H1 (cell line): ENCODE data around the gene TGOLN2. TPM values are rescaled to one million over a fixed set of nuclear protein-coding genes. Genes with fewer than 3 reads are reported as not detected.

Experiments
- CTCF ChIA-PET: fragments of 300-600 bp; sonication (Branson Sonifier 250); formaldehyde crosslinking; loops from one replicate; lab custom pipeline; 2021; ENCODE audit not compliant: partially characterized antibody; lab: Charles Lee
- POLR2A ChIA-PET: fragments of 300-600 bp; sonication (Branson Sonifier 250); formaldehyde crosslinking; loops from one replicate; lab custom pipeline; 2021; ENCODE audit warnings: inconsistent platforms; ENCODE audit not compliant: partially characterized antibody; lab: Charles Lee
- DNase-seq, 2 experiments: peaks; one replicate each; pipeline versions ENCODE4 v3.0.0 to v3.0.0-alpha.2; 2010 to 2022; ENCODE audit warnings: low spot score in 2 of 2, low read depth in 1 of 2, mixed read lengths in 1 of 2
- FAIRE-seq: peaks from 2 replicates; lab custom pipeline; 2011; peaks lifted over from hg19 to GRCh38; lab: Jason Lieb, UNC
- H2AFZ ChIP-seq: 2 replicates; pipeline ENCODE4 v1.8.1; 2012; ENCODE audit warnings: low read length, inconsistent platforms
- H2AK5ac ChIP-seq: 2 replicates; pipeline ENCODE4 v1.6.1; 2013; ENCODE audit warnings: low read depth, low read length
- H2BK120ac ChIP-seq: replicated peaks from 2 replicates; pipeline ENCODE3; 2013; ENCODE audit warnings: low read depth, low read length, inconsistent platforms
- H2BK12ac ChIP-seq: 2 replicates; pipeline ENCODE4 v1.6.1; 2013; ENCODE audit warnings: low read depth, low read length
- H2BK15ac ChIP-seq: 2 replicates; pipeline ENCODE4 v1.6.1; 2013; ENCODE audit warnings: low read length
- H2BK20ac ChIP-seq: 2 replicates; pipeline ENCODE4 v1.6.1; 2013; ENCODE audit warnings: low read length
- H2BK5ac ChIP-seq: 2 replicates; pipeline ENCODE4 v1.6.1; 2013; ENCODE audit warnings: low read depth, low read length
- H3K14ac ChIP-seq: 2 replicates; pipeline ENCODE4 v1.6.1; 2013; ENCODE audit warnings: inconsistent platforms; ENCODE audit not compliant: insufficient read length
- H3K18ac ChIP-seq: 2 replicates; pipeline ENCODE4 v1.6.1; 2013; ENCODE audit warnings: low read length; ENCODE audit errors: extremely low read depth
- H3K23ac ChIP-seq: 2 replicates; pipeline ENCODE4 v1.6.1; 2013; ENCODE audit warnings: inconsistent platforms; ENCODE audit not compliant: insufficient read length
- H3K23me2 ChIP-seq: 2 replicates; pipeline ENCODE4 v1.6.1; 2013; ENCODE audit warnings: low read depth, low read length
- H3K27ac ChIP-seq: 2 replicates; pipeline ENCODE4 v1.6.1; 2011; ENCODE audit warnings: low read depth, low read length, inconsistent platforms
- H3K27me3 ChIP-seq, 4 experiments: replicated peaks in 1 of 4; 1 replicate in 1 of 4; 2 replicates in 3 of 4; pipeline versions ENCODE4 v1.6.1 to v1.8.1; 2011 to 2013; ENCODE audit warnings: low read length in 3 of 4, mild to moderate bottlenecking in 3 of 4, inconsistent platforms in 2 of 4, mixed read lengths in 2 of 4, moderate library complexity in 1 of 4; ENCODE audit not compliant: control insufficient read depth in 3 of 4, insufficient read depth in 3 of 4; ENCODE audit errors: extremely low read depth in 1 of 4
- H3K36me3 ChIP-seq, 4 experiments: 2 replicates each; pipeline versions ENCODE4 v1.6.1 to v1.8.1; 2011 to 2013; ENCODE audit warnings: mild to moderate bottlenecking in 4 of 4, low read length in 3 of 4, moderate library complexity in 2 of 4, control low read depth in 1 of 4, inconsistent platforms in 1 of 4; ENCODE audit not compliant: insufficient read depth in 4 of 4, control insufficient read depth in 2 of 4
- H3K4ac ChIP-seq: replicated peaks from 2 replicates; pipeline ENCODE3; 2013; ENCODE audit warnings: low read length, low read depth, mixed read lengths, inconsistent platforms; ENCODE audit not compliant: insufficient read length
- H3K4me1 ChIP-seq, 4 experiments: replicated peaks in 1 of 4; 1 replicate in 1 of 4; 2 replicates in 3 of 4; pipeline versions ENCODE4 v1.6.1 to v1.8.1; 2011 to 2013; ENCODE audit warnings: low read length in 3 of 4, inconsistent platforms in 2 of 4, mixed read lengths in 1 of 4; ENCODE audit not compliant: insufficient read depth in 4 of 4, control insufficient read depth in 3 of 4
- H3K4me2 ChIP-seq, 2 experiments: 2 replicates each; pipeline versions ENCODE4 v1.6.1 to v1.8.1; 2011 to 2013; ENCODE audit warnings: low read depth in 2 of 2, low read length in 2 of 2, control low read depth in 1 of 2, inconsistent platforms in 1 of 2, mild to moderate bottlenecking in 1 of 2; ENCODE audit not compliant: insufficient read depth in 1 of 2
- H3K4me3 ChIP-seq, 4 experiments: fragments of 200-600, 300-600 bp in 1 of 4; sonication (generic), shearing (Covaris generic), sonication (Bioruptor Twin) in 1 of 4; 2 replicates each; pipeline versions ENCODE4 v1.5.1 to v1.8.1; 2011 to 2016; ENCODE audit warnings: low read length in 4 of 4, low read depth in 3 of 4, control low read depth in 2 of 4, inconsistent platforms in 2 of 4, mild to moderate bottlenecking in 2 of 4, mixed read lengths in 1 of 4, moderate library complexity in 1 of 4; ENCODE audit not compliant: insufficient read depth in 2 of 4; ENCODE audit errors: extremely low read depth in 1 of 4
- H3K56ac ChIP-seq: replicated peaks from 2 replicates; pipeline ENCODE3; 2013; ENCODE audit warnings: low read depth, mild to moderate bottlenecking, mixed read lengths, low read length, inconsistent platforms; ENCODE audit not compliant: insufficient read length
- H3K79me1 ChIP-seq: 2 replicates; pipeline ENCODE4 v1.6.1; 2013; ENCODE audit warnings: low read depth, low read length, control low read depth
- H3K79me2 ChIP-seq, 2 experiments: 2 replicates each; pipeline versions ENCODE4 v1.6.1 to v1.8.1; 2012 to 2013; ENCODE audit warnings: low read length in 2 of 2, mild to moderate bottlenecking in 2 of 2, inconsistent platforms in 1 of 2; ENCODE audit not compliant: insufficient read depth in 2 of 2, control insufficient read depth in 1 of 2
- H3K9ac ChIP-seq, 4 experiments: replicated peaks in 1 of 4; 1 replicate in 1 of 4; 2 replicates in 3 of 4; pipeline versions ENCODE4 v1.6.1 to v1.8.1; 2011 to 2013; ENCODE audit warnings: low read depth in 3 of 4, low read length in 3 of 4, control low read depth in 2 of 4, mild to moderate bottlenecking in 2 of 4, moderate library complexity in 2 of 4, inconsistent platforms in 1 of 4; ENCODE audit errors: extremely low read depth in 1 of 4
- H3K9me3 ChIP-seq, 2 experiments: 2 replicates each; pipeline versions ENCODE4 v1.6.1 to v1.8.1; 2012 to 2013; ENCODE audit warnings: mild to moderate bottlenecking in 2 of 2, moderate library complexity in 2 of 2, control low read depth in 1 of 2, inconsistent platforms in 1 of 2, low read depth in 1 of 2, low read length in 1 of 2, mixed read lengths in 1 of 2; ENCODE audit not compliant: insufficient read depth in 2 of 2
- H4K20me1 ChIP-seq, 2 experiments: replicated peaks in 1 of 2; 2 replicates each; pipeline versions ENCODE3 to v1.8.1; 2011 to 2013; ENCODE audit warnings: inconsistent platforms in 2 of 2, low read length in 2 of 2, mild to moderate bottlenecking in 1 of 2; ENCODE audit not compliant: insufficient read depth in 2 of 2, control insufficient read depth in 1 of 2
- H4K5ac ChIP-seq: 2 replicates; pipeline ENCODE4 v1.6.1; 2013; ENCODE audit warnings: low read length, low read depth, mixed read lengths, inconsistent platforms; ENCODE audit not compliant: insufficient read length
- H4K8ac ChIP-seq: 2 replicates; pipeline ENCODE4 v1.8.0; 2013; ENCODE audit warnings: mild to moderate bottlenecking, moderate library complexity, low read length, inconsistent platforms; ENCODE audit not compliant: insufficient read depth; ENCODE audit errors: extremely low read depth
- H4K91ac ChIP-seq: replicated peaks from 2 replicates; pipeline ENCODE3; 2013; ENCODE audit warnings: low read length, mixed read lengths, inconsistent platforms; ENCODE audit not compliant: insufficient read length
- NRF1 ChIP-seq: IDR thresholded peaks from 2 replicates; pipeline ENCODE4 v1.6.1; 2011; ENCODE audit warnings: mild to moderate bottlenecking, low read depth, low read length, improper control_type of control experiment
- POLR2AphosphoS5 ChIP-seq: IDR thresholded peaks from 2 replicates; pipeline ENCODE4 v1.6.1; 2011; ENCODE audit warnings: low read depth, low read length
- WGBS, 2 experiments: shearing (Covaris generic) in 1 of 2; methylation state at CpG; one replicate each; pipeline versions ENCODE4 v1.1.6 to v1.1.7; 2013 to 2015; ENCODE audit warnings: low lambda C conversion rate in 2 of 2, mixed read lengths in 2 of 2, inconsistent platforms in 1 of 2, low coverage in 1 of 2, missing lambda C conversion rate in 1 of 2; ENCODE audit not compliant: insufficient replicate concordance in 2 of 2, insufficient coverage in 1 of 2, insufficient read length in 1 of 2; ENCODE audit errors: extremely low coverage in 1 of 2, missing lambda C conversion rate in 1 of 2; 5-methylcytosine and 5-hydroxymethylcytosine counted together
- polyA plus RNA-seq, 7 experiments: library from polyadenylated mRNA; depleted of rRNA in 3 of 7; stranded (reverse) in 5 of 7; unstranded in 2 of 7; fragments of >200 nt in 5 of 7; fragments of 200-250 nt in 2 of 7; gene quantifications; 1 replicate in 5 of 7; 2 replicates in 1 of 7; 4 replicates in 1 of 7; pipeline versions ENCODE4 v1.2.1 to v1.2.3, GENCODE V29; 2011 to 2013; ENCODE audit warnings: missing spikeins in 2 of 7, mixed read lengths in 2 of 7
- total RNA-seq: library from RNA; stranded (reverse); fragmentation: NEBNext Ultra II Directional; extraction: Animal tissue kit (Norgen Biotek cat#: 25700); gene quantifications from 2 replicates; pipeline ENCODE4 v1.2.1, GENCODE V29; 2021

TGOLN2 gene
- total and polyA plus RNA-seq, 2 of the 8 experiments (the other 6 are each of a cell fraction or from before 2014, with no cell fraction given), result 33.9 to 38.9 TPM

DNA sequence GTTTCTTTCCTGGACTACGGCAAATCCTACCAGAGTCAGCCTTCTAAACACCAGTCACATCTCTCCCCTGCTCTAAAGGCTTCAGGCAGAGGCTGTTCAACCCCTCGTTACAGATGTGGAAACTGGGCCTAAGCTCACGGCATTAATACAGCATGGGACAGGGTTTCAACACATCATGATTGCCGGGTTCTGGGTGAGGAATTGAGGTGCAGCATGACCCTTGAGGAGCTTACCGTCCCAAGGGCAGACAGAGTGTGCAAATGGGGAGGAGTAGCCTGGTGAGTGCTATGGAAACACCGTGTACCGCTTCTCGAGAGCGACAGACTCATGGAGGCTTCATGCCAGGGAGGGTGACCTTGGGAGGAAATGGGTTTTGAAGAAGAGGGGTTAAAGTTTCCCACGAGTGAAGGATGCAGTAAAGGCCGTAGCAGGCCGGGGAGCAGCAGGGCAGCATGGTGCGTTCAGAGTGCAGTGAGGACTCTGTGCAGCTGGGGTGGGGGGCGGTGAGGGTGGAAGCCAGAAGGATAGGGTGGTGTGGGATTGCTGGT, 51.1 kb downstream of the TGOLN2 start:
- no peak overlapping the region for H2BK120ac ChIP-seq
- no peak overlapping the region for H3K14ac ChIP-seq
- no peak overlapping the region for H2AK5ac ChIP-seq
- H2BK20ac ChIP-seq, result no peak overlapping the region
- H4K91ac ChIP-seq, result no peak overlapping the region
- H3K27me3 ChIP-seq, result no peaks in the 10 kb centered on the region
- H4K8ac ChIP-seq, result no peak overlapping the region
- no peak overlapping the region for H3K18ac ChIP-seq
- H3K23ac ChIP-seq, result no peak overlapping the region
- no peak overlapping the region for H4K5ac ChIP-seq
- no peaks in the 10 kb centered on the region; a peak in 1 of 8 replicates for H3K36me3 ChIP-seq
- peak overlapping the region; percentile 53; the same call in 1 of the 2 replicates for H2BK15ac ChIP-seq
- no peaks in the 10 kb centered on the region for H3K23me2 ChIP-seq
- H3K79me2 ChIP-seq, result peaks cover 0 to 86% of the 10 kb centered on the region in 2 experiments; a peak in 2 of 4 replicates
- no peak overlapping the region for H2AFZ ChIP-seq
- no peak overlapping the region for H3K9ac ChIP-seq
- ChIA-PET POLR2A (interaction anchor here (1.2 to 1.3 kb wide), 2 partner anchors 8 to 9 kb away, joined by 3 read pairs; no protein-coding TSS in a partner anchor), CTCF (interaction anchor here (0.6 to 15.9 kb wide), 6 partner anchors 9 to 90 kb away, joined by 3 to 283 read pairs (median 27); no protein-coding TSS in a partner anchor)
- H3K4me3 ChIP-seq, result no peak overlapping the region
- no peak overlapping the region for H3K4me2 ChIP-seq
- H2BK5ac ChIP-seq, result 0 out of 2 replicates have a peak overlapping the region, but pooled peaks have one; percentile 26
- H3K56ac ChIP-seq, result no peak overlapping the region
- WGBS, 2 experiments, result 85% methylated on average over 14 of the region's 14 CpGs; no CpG with 5 or more reads in 1 of the 2 experiments
- no peak for DNase-seq
- peaks cover 5 to 24% (median 17%) of the 10 kb centered on the region in 4 experiments for H3K4me1 ChIP-seq
- no peak overlapping the region for H3K4ac ChIP-seq
- no peak for FAIRE-seq
- peaks cover 15 to 29% of the 10 kb centered on the region in 2 experiments for H4K20me1 ChIP-seq
- H2BK12ac ChIP-seq, result peak overlapping the region; percentile 41; the same call in 1 of the 2 replicates
- H3K9me3 ChIP-seq, result no peaks in the 10 kb centered on the region
- H3K79me1 ChIP-seq, result peaks cover 27% of the 10 kb centered on the region
- H3K27ac ChIP-seq, result no peak overlapping the region
- no peak for TF ChIP-seq NRF1
- no peak for TF ChIP-seq POLR2AphosphoS5
